K562 (cell line): ENCODE results near the gene DPP9.

ENCODE experiments used
- FOSL1 ChIP-seq: fragments of 200-800 bp; sonication (Bioruptor generic); conservative IDR thresholded peaks from 2 replicates; pipeline ENCODE4 v1.6.1; 2016; ENCODE audit warnings: missing genetic modification characterization, missing compliant biosample characterization
- TF ChIP-seq, protein P1 (sequence below): sonication (generic); formaldehyde crosslinking; IDR thresholded peaks from 2 replicates; pipeline ENCODE4 v1.8.1; 2023; ENCODE audit warnings: mild to moderate bottlenecking, missing genetic modification reagents
- TF ChIP-seq, protein P2 (sequence below), 3 experiments: IDR thresholded peaks in 2 of 3; conservative IDR thresholded peaks in 1 of 3; 2 replicates each; pipeline ENCODE4 v1.5.1; 2011 to 2012; ENCODE audit warnings: low read length in 3 of 3, mild to moderate bottlenecking in 3 of 3, control low read depth in 2 of 3, improper control_type of control experiment in 1 of 3, inconsistent platforms in 1 of 3, low read depth in 1 of 3, mixed read lengths in 1 of 3, moderate library complexity in 1 of 3; ENCODE audit not compliant: insufficient read depth in 2 of 3

DNA sequence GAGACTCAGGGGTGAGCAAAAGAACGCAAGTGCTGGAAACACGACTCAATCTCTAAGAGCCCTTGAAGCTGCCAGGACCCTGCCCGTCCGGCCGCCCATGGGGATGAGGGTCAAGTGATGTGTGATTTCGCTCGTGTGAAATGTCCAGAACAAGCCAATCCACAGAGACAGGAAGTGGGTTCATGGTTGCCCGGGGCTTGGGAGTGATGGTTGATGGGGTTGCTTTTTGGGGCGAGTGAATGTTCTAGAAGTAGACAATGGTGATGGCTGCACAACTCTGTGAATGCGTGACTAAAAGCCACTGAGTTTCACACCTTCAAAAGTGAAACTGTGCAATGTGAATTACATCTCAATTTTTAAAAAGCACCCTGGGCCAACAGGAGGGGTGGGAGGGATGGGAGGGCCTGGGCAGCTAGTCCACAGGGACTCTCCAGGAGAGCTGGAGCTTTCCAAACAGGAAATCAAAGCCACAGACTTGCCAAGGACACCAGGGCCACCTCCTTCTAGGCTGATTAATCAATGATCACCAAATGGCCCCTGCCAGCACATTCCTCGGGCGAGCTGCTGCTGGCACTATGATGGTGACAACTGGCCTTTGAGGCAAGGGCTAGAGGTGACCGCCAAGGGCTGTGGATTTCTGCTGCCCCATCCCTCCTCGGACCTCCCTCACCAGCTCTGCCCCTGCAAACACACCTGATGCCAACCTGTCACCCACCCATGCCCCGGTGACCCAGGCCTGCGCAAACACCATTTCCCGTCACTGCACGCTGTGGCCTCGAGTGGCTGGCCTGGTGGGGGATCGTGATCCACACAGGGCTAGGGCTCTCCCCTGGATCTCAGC lies 14.0 kb downstream of the DPP9 start:
- TF ChIP-seq, protein P1, sequence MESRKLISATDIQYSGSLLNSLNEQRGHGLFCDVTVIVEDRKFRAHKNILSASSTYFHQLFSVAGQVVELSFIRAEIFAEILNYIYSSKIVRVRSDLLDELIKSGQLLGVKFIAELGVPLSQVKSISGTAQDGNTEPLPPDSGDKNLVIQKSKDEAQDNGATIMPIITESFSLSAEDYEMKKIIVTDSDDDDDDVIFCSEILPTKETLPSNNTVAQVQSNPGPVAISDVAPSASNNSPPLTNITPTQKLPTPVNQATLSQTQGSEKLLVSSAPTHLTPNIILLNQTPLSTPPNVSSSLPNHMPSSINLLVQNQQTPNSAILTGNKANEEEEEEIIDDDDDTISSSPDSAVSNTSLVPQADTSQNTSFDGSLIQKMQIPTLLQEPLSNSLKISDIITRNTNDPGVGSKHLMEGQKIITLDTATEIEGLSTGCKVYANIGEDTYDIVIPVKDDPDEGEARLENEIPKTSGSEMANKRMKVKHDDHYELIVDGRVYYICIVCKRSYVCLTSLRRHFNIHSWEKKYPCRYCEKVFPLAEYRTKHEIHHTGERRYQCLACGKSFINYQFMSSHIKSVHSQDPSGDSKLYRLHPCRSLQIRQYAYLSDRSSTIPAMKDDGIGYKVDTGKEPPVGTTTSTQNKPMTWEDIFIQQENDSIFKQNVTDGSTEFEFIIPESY (CRISPR knock-in tag), result no peak
- TF ChIP-seq, protein P2, sequence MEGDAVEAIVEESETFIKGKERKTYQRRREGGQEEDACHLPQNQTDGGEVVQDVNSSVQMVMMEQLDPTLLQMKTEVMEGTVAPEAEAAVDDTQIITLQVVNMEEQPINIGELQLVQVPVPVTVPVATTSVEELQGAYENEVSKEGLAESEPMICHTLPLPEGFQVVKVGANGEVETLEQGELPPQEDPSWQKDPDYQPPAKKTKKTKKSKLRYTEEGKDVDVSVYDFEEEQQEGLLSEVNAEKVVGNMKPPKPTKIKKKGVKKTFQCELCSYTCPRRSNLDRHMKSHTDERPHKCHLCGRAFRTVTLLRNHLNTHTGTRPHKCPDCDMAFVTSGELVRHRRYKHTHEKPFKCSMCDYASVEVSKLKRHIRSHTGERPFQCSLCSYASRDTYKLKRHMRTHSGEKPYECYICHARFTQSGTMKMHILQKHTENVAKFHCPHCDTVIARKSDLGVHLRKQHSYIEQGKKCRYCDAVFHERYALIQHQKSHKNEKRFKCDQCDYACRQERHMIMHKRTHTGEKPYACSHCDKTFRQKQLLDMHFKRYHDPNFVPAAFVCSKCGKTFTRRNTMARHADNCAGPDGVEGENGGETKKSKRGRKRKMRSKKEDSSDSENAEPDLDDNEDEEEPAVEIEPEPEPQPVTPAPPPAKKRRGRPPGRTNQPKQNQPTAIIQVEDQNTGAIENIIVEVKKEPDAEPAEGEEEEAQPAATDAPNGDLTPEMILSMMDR (IDR thresholded peaks at IDR 0.05 in 2 of 3, conservative IDR thresholded peaks at IDR 0.05 in 1 of 3; ENCODE audit: insufficient read depth in 2 of 3, low read depth in 1 of 3, low read length in 3 of 3), result no peak
- TF ChIP-seq FOSL1 (tag), result no peak
